GM19023 (cell line): Measurements from ENCODE around the gene EIF6.
"Not testable (repeated sequence)": the region's sequence is repeated elsewhere in the genome, so short reads cannot be mapped to it uniquely, and the experiment has no call there.

ENCODE experiments used
- ATAC-seq: cut with Tn5 transposase; IDR thresholded peaks from one replicate; pipeline ENCODE4 v1.9.1; 2021; ENCODE audit warnings: mild to moderate bottlenecking, moderate library complexity; ENCODE audit not compliant: unreplicated experiment

The EIF6 gene

DNA sequence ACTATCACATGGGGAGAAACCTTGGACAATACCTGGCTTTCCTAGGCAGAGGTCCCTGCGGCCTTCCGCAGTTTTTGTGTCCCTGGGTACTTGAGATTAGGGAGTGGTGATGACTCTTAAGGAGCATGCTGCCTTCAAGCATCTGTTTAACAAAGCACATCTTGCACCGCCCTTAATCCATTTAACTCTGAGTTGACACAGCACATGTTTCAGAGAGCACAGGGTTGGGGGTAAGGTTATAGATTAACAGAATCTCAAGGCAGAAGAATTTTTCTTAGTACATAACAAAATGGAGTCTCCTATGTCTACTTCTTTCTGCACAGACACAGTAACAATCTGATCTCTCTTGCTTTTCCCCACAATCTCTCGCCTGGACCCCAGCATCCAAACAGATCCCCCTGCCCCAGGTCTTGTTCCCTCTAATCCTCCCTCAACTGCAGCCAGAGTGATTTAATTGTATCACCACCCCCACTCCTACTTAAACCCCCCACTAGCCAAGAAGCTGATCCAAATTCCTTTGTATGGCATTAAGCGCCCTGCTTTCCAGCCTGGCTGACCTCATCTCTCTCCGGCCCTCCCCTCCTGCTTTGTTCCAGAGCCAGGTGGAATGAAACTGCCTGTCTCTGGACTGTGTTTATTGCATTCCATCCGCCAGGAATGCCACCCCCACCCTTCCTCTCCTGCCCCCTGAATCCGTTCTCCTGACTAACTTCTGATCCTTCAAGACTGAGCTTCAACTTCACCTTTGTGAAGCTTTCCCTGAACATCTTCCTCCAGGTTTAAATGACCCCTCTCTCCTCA, 21.6 kb downstream of the EIF6 start:
- not testable (repeated sequence) for ATAC-seq

DNA sequence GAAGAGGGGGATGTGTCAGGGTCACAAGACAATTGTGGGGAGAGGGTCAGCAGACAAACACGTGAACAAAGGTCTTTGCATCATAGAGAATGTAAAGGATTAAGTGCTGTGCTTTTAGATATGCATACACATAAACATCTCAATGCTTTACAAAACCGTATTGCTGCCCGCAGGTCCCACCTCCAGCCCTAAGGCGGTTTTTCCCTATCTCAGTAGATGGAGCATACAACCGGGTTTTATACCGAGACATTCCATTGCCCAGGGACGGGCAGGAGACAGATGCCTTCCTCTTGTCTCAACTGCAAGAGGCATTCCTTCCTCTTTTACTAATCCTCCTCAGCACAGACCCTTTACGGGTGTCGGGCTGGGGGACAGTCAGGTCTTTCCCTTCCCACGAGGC, 22.3 kb downstream of the EIF6 start:
- not testable (repeated sequence) for ATAC-seq

DNA sequence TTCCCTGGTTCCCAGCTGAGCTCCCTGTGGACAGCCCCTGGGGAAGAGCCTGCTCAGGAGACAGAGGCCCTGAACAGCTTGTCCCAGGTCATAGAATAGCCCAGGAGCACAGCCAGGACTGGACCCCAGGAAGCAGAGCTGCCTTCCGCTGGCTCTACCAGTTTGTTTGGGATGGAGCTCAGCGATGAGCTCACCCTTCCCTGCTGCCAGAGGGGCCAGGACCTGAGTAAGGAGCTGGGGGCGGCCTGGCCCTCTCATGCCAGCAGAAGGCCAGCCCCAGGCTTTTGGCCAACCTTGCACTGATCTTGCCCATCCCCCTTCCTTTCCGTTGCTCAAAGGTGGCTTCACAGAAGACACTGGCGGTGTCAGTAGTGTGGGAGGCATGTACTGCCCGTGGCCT, 24.1 kb downstream of the EIF6 start:
- no peak for ATAC-seq

DNA sequence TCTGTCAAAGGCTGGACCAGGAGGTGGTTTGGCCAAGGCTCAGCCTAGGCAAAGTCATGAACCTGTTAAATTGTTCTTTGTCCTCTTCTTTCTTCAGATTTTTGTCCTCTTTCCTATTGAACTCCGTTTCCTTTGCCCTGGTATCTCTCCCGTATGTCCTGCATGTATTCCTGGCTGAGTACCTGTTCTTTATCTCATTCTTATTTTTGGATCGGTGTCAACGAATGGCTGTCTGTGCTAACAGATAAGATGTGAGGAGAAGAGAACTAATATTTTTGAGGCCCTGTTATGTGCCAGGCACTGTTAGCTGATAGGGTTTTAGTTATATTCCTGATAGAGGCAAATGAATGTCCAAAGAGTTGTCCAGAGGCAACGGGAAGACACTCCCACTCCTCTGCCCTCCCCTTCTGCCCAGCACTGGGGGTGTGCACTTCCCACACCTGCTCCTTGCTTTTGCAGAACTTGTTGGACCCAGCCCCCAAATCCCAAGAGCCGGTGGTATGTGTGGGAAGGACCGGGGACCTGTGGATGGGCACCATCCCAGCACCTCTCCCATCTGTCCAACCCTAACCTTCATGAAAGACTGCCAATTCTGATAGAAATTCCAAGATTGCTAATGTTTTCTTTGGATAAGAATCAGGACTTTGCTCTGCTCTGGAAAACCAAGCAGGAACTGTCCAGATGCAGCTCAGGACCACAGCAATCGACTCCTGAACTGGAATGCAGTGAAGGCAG, 27.2 kb downstream of the EIF6 start:
- no peak for ATAC-seq

DNA sequence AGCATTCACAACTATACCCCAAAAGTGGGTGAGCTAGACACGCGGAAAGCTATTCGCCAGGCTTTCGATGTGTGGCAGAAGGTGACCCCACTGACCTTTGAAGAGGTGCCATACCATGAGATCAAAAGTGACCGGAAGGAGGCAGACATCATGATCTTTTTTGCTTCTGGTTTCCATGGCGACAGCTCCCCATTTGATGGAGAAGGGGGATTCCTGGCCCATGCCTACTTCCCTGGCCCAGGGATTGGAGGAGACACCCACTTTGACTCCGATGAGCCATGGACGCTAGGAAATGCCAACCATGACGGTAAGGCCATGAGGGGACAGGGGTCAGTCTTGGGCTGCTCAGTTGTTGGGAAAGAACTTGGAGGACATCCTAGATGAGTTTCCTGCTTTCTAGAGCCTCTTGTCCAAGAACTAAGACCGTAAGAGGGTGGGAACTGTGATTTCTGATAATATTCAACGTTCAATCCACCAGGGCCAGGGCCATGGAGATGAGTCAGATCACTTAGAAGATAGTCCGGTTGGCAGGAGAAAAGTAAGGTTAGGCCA, 30.0 kb downstream of the EIF6 start:
- no peak for ATAC-seq

DNA sequence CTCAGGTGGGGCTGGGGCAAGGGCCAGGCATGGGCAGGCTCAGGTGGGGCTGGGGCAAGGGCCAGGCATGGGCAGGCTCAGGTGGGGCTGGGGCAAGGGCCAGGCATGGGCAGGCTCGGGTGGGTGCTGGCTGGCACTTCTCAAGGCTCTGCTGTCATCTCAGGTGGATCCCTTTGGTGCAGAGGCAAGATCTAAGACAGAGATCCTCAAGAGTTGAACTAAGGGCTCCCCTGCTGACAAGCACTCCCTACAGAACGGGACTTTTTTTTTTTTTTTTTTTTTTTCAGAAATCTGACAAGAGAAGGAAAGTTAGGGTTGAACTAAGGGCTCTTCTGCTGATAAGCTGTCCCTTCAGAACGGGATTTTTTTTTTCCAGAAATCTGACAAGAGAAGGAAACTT, 31.6 kb downstream of the EIF6 start:
- no peak for ATAC-seq

DNA sequence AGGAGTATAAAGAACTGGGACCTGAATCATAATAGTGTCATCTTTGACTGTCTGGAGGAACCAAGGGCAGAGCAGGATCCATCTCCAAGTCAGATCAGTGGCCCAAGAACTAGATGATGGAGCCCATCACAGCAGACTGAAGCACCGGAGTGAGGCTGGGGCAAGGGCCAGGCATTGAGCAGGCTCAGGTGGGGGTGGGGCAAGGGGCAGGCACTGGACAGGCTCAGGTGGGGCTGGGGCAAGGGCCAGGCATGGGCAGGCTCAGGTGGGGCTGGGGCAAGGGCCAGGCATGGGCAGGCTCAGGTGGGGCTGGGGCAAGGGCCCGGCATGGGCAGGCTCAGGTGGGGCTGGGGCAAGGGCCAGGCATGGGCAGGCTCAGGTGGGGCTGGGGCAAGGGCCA, 32.0 kb downstream of the EIF6 start:
- ATAC-seq = not testable (repeated sequence)

DNA sequence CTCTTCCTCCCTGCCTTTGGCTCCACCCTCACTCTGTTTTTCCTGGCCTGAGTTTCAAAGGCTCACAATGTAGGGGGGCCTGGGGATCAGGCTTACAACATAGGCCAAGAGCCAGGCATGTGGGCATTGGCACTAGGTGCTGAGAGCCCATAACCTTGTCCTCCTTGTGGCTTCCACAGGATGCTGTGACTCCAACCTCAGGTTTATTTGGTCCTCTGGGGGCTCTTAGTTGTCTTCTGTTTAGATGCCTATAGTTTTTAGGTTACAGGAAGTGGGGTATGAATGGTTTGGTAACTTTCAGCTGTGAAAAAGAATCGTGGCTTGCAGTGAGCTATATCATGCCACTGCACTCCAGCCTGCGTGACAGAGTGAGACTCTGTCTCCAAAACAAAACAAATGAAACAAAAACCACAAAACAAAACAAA, 32.5 kb downstream of the EIF6 start:
- ATAC-seq = no peak

DNA sequence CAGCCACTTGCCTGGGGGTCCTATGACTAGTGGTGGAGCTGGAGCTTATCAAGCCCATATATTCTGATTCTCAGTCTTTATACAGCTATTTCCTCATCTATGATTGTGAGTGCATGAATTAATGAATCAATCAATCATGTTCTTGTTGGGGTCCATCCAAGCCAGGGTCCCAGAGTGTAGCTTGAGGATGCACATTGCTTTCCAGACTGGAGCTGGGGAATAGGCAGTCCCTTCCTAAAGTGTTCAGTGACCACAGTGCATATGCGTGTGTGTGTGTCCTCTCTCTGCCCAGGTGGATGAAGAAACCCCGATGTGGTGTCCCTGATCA, 33.0 kb downstream of the EIF6 start:
- no peak for ATAC-seq

DNA sequence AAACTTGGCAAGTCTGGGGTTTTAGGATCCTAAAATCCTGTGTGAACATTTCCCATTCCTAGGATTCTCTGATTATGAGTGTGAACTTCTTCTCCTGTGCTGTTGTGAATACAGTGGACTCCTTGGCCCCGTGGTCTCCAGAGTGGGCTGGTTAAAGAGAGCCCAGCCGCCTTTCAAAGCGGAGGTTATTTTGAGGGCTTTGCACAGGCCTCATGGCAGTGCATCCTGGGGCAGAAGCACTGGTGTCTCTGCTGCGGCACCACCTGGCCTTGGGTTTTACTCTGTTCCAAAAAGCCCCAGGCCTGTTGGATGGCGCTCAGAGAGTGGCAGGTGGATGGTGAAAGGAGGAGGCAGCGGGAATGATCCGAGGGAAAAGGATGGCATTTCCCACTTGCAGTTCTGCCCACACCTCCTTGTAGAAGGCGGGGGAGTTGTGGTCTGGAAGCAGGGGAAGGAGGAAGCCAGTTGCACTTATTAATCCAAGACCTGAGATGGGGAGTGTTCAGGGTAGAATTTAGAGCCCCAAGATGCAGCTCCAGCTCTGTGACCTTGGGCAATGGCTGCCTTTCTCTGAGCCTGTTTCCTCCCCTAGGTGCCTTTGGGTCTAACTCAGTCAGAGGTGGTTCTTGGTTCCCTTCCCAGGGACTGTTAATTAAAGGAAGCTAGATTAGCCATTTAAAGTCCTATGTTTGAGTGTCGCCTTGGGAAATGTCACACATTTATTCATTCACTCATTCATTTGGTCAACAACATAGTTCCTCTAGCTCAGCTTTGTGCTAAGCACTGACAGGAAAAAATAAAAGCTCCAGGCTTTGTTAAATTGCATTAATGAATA, 35.7 kb downstream of the EIF6 start:
- no peak for ATAC-seq

DNA sequence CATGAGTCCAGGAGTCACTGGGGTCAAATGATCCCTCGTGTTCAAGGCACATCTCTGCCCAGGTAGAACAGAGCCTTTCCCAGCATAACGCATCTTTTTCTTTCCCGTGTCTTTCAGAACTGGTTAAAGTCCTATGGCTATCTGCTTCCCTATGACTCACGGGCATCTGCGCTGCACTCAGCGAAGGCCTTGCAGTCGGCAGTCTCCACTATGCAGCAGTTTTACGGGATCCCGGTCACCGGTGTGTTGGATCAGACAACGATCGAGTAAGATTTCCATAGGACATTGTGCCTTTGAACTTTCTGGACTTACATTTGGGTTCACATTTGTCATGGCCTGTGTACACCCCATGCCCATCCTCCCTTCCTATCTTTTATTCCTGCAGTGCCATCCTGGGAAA, 37.8 kb downstream of the EIF6 start:
- ATAC-seq = no peak

DNA sequence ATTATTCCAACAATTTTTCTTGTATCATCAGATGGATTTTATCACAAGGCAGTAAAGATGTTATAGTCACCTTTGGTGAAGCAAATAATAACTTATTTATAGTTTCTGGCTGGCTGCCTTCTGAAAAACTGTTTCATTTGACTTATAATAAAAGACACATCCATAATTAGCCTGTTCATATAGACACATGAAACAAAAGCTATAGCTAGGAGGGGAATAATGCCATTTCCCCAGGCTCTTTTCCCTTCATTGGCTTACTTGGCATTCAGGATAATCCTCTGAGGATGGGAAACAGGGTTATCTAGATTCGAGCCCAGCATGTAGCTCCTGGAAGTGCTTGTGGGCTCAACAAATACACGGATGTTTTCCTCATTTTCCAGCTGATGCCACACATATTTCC, 40.6 kb downstream of the EIF6 start:
- ATAC-seq = no peak

DNA sequence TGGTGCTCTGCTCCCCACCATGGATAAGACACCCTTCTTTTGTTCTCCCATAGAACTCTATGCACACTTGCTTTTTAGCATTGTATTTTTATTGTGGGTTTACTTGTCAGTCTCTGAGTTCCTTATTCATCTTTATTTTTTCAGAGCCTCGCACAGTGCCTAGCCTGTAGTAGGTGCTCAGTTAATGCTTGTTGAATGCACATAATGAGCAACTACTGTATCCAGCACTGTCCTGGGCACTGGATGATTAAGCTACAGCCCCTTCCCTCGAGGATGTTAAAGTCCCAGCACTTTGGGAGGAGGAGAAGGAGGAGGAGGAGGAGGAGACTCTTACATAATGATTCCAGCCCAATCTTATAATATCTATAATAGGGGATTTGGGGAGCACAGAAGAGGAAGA, 41.3 kb downstream of the EIF6 start:
- ATAC-seq = no peak

DNA sequence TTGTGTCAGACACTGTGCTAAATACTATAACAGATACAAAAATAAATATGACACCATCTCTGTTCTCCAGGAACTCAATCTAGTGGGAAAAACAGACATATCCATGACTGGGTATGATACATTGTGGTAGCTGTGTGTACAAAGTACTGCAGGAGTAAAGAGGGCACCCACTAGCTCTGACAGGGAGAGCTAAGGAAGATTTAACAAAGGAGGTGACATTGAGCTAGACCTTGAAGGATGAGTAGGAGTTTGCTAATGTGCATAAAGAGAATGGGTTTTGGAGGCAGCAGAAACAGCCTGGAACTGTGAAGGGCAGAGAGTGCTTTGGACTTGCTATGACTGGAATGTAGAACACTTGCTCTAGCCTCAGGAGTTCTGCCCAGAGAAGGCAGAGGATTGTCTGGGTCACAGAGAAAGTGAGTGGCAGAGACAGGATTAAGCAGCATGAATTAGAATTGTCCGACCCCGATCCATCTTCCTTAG, 43.7 kb downstream of the EIF6 start:
- ATAC-seq = no peak

DNA sequence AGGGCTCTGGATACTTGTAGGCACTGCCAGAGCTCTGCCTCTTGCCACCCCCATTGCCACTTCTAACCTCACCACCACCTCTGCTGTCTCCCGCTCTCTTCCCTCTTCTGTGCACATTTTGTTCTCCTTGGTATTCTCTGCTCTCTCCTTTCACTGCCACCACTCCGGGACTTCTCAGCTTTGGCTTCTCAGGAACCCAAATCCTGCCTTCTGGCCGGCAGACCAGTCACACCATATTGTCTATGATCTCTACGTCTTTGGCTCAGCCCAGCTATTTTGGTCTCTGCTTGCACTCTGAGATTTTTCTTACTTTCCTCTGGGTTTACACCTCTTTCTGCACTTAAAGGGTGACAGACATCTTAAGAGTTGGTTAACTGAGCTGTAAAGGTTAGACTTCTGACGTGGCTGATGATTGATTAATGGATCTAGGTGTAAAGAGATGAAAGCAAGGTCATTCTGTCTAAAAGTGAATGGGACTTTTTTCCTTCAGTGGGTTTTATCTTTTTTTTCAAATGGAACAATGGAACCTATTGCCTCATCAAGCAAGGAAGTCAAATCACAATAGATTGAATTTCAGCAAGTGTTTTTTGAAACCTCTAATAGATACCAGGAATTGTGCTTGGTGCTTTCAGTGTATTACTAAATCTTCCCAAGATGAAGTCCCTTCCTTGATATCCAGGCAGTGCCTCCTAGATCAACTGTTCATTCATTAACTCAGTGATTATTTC, 44.3 kb downstream of the EIF6 start:
- no peak for ATAC-seq

DNA sequence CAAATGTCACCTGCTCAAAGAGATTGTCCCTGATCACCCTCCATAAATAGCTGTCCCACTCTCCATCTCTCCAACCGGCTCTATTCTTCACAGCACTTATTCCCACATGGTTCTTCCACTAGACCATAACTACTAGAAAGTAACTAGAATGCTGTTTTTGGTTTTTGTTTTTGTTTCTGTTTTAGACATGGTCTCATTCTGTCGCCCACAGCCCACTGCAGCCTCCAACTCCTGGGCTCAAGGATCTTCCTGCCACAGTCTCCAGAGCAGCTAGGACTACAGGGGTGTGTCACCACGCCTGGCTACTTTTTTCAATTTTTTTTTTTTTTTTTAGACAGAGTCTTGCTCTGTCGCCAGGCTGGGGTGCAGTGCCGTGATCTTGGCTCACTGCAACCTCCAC, 45.8 kb downstream of the EIF6 start:
- no peak for ATAC-seq

DNA sequence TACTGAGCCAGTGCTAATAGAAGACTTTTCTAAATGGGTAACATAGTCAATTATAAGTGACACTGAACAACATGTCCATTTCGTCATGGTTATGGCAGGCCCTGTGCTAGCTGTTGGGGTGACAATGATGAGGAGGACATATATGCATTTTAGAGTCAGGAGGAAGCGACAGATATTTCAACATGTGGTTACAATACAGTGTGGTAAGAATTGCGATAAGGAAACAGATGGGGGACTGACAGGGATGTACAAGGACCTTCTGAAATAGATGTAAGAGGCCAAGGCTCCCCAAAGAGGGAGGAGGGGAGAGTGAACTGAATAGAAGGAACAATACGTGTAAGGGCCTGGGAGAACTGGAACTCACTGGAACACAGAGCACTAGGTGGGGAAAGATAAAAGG, 46.4 kb downstream of the EIF6 start:
- no peak for ATAC-seq

DNA sequence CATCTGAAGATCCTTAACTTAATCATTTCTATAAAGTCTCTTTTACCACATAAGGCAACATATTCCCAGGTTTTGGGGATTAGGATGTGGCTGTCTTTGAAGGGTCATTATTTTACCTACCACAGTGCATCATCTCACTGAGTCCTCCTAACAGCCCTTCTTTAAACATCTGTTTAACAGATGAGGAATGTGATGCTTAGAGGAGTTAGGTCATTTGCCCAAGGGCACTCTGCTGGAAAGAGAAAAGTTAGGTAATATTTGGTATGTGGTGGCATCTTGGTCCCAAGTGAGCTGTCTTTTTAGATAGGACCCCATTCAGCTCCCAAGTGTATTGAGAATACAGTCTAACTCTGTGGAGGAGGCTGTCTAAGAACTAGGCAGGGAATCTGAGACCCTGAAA, 47.1 kb downstream of the EIF6 start:
- no peak for ATAC-seq

DNA sequence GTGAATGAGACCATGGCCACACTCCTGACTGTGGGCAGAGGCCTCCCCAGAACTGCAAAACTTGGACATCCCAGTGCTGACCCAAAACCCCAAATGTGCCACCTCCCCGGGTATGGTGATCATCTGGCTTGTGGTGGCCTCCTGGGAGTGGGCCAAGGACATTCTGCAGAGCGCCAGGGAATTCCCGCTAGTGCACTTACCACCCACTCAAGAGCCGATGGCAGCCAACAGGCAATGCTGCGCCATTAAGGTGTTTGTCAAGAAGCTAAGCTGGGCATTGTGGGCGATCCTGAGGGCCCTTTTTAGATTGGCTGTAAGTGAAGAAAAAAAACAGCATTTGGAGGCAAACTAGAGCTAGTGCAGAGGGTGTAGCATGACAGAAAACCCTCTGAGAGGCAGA, 48.7 kb downstream of the EIF6 start:
- no peak for ATAC-seq

DNA sequence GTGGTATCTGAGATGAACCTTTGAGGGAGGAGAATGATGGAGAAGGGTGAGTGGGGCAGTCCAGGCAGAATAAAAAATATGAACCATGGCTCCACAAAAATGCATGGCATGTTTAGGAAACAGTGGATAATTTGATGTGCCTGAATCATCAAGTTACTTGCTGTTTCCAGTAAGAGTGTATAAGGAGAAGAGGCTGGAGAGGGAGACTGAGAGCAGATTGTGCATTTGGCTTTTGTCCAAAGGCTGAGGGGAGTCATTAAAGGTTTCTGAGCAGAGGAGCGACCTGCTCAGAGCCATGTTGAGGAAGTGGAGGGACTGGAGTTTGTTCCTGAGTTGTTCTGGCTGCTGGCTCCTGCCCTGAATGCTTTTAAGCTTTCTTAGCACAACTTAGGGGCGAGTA, 52.0 kb downstream of the EIF6 start:
- ATAC-seq = no peak
